HG03139 (cell line): ENCODE results near the gene TSPAN10.
"Not testable (repeated sequence)": the region's sequence is repeated elsewhere in the genome, so short reads cannot be mapped to it uniquely, and the experiment has no call there.

ENCODE experiments used
- ATAC-seq: cut with Tn5 transposase; IDR thresholded peaks from one replicate; pipeline ENCODE4 v1.9.1; 2021; ENCODE audit not compliant: unreplicated experiment

TSPAN10 gene

GRCh38 chr17:81659038-81659437, 22.0 kb downstream of the TSPAN10 start:
- ATAC-seq, result no peak

GRCh38 chr17:81660441-81660840, 23.4 kb downstream of the TSPAN10 start:
- no peak for ATAC-seq

DNA sequence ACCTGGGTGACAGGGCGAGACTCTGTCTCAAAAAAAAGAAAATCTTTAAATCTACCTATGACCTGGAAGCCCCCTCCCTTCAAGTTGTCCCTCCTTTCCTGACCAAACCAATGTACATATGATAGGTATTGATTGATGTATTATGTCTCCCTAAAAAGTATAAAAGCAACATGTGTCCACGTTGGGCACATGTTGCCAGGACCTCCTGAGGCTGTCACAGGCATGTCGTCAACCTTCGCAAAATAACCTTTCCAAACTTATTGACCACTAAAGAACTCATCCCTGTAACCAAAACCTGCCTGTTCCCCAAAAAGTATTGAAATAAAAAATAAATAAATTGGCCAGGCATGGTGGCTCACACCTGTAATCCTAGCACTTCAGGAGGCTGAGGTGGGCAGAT, 25.0 kb downstream of the TSPAN10 start:
- ATAC-seq, result no peak

GRCh38 chr17:81664051-81664470, 27.1 kb downstream of the TSPAN10 start:
- ATAC-seq, result no peak

DNA sequence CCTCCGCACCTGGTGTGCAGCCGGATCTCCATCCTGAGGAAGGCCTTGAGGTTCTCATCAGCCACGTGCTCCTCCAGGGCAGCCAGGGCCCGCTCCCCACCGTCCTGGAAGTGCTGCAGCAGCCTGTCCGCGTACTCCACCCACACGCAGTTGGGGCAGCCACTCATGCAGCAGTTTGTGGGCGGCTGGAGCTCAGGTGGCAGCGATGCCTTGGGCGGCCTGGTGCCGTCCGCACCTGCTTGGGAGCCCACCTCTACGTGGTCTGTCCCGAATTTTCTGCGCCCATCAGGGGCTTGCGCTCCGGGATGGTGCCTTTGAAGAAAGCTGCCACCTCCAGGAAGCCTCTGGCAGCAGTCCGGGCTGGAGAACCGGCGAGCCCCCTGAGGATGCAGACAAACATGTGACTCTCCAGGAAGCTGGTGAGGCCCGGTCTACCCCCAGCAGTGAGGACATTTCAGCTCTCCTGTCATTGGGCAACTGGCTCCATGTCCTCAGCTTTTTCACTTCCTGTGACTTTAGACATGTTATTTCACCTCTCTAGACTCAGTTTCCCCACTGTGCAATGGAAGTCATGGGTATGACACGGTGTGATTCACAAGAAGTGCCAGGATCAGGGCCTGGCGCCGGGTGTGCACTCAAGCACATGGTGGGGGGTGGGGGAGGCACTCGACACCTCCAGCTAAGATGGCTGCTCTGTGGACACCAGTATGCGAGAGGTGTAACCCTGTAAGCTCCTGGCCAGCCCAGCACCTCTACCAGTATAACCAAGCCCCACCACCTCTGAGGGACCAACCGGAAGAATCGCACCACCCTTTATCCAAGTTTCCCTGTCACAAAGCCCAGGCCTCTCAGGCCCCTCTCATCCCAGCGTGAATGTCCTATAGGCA, 28.5 kb downstream of the TSPAN10 start:
- no peak for ATAC-seq

- ATAC-seq, result peak; percentile 10
Measured at GRCh38 chr17:81666092-81666341, 29.0 kb downstream of the TSPAN10 start.

DNA sequence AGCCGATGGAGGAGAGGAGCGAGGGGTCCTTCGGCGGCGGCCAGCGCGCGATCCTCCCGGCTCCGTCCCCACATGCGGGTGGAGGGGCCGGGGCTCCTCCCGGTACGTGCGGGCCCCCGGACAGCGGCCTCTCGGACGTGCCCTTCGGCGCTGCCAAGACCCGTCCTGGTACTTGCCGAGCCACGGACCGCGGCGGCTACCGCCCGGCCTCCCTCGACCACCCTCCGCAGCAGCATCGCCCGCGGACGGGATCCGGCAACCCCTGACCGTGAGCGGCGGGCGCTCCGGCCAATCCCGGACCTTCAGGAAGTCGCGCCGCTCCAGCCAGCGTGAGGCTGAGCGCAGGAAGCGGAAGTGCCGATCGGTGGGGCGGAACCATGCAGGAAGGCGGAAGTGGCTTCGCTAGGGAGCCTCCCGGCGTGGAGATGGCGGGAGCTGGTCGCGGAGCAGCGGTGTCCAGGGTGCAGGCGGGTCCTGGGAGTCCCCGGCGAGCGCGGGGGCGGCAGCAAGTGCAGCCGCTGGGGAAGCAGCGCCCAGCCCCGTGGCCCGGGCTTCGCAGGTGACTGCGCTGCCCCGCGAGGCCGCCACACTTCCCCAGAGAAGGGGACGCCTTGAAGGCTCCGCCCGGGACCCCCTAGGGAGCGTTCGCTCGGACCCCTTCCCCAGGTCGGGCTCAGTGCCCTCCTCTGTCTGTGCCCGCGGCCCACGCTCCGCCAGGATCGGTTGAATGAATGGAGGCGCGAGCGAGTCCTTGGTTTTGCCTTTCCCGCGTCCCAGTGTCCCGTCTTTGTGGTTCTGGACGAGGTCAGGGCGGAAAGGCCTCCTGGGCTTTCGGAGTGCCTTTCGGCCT, 29.6 kb downstream of the TSPAN10 start, which contains the start of the genes CCDC137 and OXLD1:
Gene CCDC137 (plus strand): TSS at position 396 of the 850 bp plus-strand sequence. CDS start 30 bp downstream, at position 426.
Gene OXLD1 (minus strand): TSS at position 264 of the 850 bp plus-strand sequence. CDS start 28 bp downstream, at position 236.
- peak; percentile 95 for ATAC-seq

DNA sequence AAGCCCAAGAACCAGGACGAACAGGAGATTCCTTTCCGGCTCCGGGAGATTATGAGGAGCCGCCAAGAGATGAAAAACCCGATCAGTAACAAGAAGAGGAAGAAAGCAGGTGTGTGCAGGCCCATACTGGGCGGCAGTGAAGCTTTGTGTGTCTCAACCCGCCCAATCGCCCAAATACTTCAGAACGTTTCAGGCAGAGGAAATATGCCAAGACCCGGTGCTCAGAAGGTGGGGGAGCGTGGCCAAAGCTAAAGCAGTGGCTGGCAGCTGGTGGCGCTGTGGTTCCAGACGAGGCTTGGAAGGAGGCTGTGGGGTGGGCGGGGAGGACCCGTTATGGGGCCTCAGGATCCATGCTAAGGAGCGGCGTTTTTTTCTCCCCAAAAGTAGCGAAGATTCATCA, 30.8 kb downstream of the TSPAN10 start:
- no peak for ATAC-seq

DNA sequence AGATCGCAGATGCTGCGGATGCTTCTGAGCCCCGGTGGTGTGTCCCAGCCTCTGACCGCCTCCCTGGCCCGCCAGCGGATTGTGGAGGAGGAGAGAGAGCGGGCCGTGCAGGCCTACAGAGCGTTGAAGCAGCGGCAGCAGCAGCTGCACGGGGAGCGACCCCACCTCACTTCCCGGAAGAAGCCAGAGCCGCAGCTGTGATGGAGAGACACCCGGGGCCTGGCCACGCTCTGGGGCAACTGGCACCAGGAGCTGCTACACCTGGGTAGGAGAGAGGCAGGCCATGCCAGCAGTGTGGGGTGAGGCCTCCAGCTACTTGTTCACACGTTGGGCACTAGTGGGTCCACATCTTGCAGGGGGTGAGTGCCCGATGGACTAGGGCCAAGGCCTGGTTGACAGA, 35.5 kb downstream of the TSPAN10 start:
- ATAC-seq, result no peak

DNA sequence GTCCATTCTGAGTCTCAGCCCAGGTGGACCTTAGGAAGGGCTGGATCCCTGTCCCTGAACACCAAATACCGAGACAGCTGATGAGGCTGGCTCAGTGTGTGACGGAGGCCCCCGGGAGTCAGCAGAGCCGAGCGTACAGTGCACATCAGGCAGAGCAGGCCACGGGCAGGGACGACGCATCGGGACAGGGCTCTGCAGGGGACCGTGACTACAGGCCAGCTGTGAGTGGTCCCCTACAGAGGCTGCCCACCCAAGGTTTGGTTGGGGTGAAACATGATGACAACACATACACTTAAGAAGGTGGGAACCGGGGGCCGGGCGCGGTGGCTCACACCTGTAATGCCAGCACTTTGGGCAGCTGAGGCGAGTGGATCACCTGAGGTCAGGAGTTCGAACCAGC, 36.0 kb downstream of the TSPAN10 start:
- ATAC-seq, result no peak

GRCh38 chr17:81673561-81674258, 36.7 kb downstream of the TSPAN10 start:
- ATAC-seq, result no peak

DNA sequence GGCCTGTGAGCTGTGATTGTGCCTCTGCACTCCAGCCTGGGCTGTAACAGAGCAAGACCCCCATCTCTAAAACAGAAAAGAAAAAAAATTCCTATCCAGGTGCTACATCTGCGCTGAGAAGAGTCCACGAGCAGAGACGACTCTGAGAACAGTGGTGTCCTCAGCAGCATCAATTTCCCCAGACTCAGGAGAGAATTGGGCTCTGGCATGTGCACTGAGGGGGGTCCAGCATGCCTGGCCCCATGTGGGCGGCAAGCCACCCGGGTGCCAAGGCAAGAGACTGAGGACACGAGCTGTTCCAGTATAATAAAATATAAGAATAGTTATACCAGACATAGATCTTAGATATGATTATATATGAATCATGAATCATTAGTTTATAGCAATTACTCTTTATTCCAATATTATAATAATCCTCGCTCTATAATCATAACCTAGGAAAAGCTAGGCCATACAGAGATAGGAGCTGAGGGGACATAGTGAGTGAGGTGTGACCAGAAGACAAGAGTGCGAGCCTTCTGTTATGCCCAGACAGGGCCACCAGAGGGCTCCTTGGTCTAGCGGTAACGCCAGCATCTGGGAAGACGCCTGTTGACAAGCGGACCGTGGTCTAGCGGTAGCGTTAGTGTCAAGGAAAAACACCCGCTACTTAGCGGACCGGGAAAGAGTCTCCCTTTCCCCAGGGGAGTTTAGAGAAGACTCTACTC, 38.7 kb downstream of the TSPAN10 start:
- ATAC-seq, result not testable (repeated sequence)

GRCh38 chr17:81676906-81677305, 39.9 kb downstream of the TSPAN10 start:
- no peak for ATAC-seq

GRCh38 chr17:81680150-81680549, 43.2 kb downstream of the TSPAN10 start:
- ATAC-seq, result no peak

DNA sequence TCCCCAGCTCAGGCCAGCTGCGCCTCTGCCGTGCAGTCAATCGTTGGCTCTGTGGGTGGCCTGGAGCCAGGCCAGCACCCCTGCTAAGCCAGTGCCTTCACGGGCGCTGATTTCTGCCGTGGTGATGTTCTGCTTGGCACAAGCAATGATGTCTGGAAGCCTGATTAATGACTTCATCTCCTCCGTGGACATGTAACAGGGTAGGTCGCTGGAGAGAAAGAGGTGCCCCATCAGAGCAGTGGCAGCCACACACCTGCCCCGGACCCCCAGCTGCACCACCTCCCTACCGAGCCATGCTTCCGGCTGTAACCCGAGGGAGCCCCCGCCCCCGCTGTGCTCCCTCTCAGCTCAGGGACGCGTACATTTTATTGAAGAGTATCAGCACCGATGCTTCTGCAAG, 44.7 kb downstream of the TSPAN10 start:
- no peak for ATAC-seq

GRCh38 chr17:81682565-81683207, 45.7 kb downstream of the TSPAN10 start:
- ATAC-seq, result no peak

DNA sequence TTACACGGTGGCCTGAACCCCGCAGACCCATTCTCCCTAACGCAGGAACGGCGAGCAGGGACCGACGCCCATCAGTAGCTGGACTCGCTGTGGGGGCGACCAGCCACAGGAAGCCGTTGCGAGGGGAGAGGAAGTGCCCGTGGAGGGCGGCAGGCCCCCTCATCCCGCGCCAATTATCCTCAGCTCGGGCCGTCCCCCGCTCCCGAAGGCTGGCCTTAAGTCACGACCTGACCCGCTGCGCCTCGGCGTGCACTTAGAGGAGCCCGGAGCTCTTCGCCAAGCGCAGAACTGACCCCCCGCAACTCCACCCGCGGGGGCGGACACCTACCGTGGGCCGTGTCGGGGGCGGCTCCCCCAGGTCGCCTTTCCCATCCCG, 46.2 kb downstream of the TSPAN10 start:
- ATAC-seq, result peak; percentile 23

GRCh38 chr17:81683584-81684441, 46.8 kb downstream of the TSPAN10 start, which contains the start of the genes ARL16 and HGS:
Gene ARL16 (minus strand): TSS chr17:81683797. CDS start chr17:81683753, 44 bp downstream.
Gene HGS (plus strand): TSS chr17:81684011. CDS start chr17:81684067, 56 bp downstream.
- peak; percentile 89 for ATAC-seq

DNA sequence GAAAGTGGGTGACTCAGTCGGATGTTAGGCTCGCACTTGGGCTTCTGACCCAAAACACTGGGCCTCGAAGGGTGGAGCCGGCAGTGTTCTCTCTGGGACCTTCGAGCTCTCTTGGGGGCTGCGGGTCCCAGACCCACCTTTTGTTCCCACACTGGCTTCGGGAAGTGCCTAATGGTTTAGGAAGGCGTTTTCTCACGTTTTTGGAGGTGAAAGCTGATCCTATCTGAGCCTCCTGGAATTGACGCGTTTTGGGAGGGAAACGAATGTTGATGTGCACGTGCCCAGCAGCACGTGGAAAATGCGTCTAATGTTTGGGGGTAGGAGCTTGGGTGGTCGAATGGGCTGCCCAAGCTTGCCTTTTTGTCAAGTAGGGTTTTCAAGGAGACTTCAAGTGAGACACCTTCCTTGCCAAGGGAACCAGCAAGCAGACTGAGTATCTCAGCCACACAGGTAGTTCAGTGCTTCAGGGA, 47.5 kb downstream of the TSPAN10 start:
- no peak for ATAC-seq
